NCI-H2196 treated with DMSO at 0.1 percent for 48 hours (cell line): Measurements from ENCODE around the gene HSFY1.
"Not testable (repeated sequence)": the region's sequence is repeated elsewhere in the genome, so short reads cannot be mapped to it uniquely, and the experiment has no call there.

ENCODE experiments used
- DNase-seq: peaks from one replicate; lab custom pipeline; 2025; ENCODE audit not compliant: unreplicated experiment; lab: John Stamatoyannopoulos, UW

Gene HSFY1

GRCh38 chrY:18546420-18546819, at the start of gene HSFY1:
Gene HSFY1 (plus strand): TSS chrY:18546720. CDS start chrY:18546788, 68 bp downstream.
- not testable (repeated sequence) for DNase-seq

GRCh38 chrY:18504266-18504665, 42.3 kb upstream of the HSFY1 start:
- not testable (repeated sequence) for DNase-seq

GRCh38 chrY:18530995-18531655, 15.4 kb upstream of the HSFY1 start:
- DNase-seq, result not testable (repeated sequence)

GRCh38 chrY:18538952-18539351, 7.6 kb upstream of the HSFY1 start:
- DNase-seq, result not testable (repeated sequence)

- not testable (repeated sequence) for DNase-seq
Observed at GRCh38 chrY:18553132-18553531, 6.6 kb downstream of the HSFY1 start.

- DNase-seq, result not testable (repeated sequence)
Observed at GRCh38 chrY:18565915-18566314, 19.4 kb downstream of the HSFY1 start.
